ENCODE measurements around the gene PRSS53. TPM values are rescaled to one million over a fixed set of nuclear protein-coding genes. Genes with fewer than 3 reads are reported as not detected.

Gene PRSS53
- total and polyA plus RNA-seq, 10 of the 15 experiments (the other 5 are each of a cell fraction or from before 2014, with no cell fraction given): 0.35 to 3.4 (median 0.88) TPM; not detected in 2

DNA sequence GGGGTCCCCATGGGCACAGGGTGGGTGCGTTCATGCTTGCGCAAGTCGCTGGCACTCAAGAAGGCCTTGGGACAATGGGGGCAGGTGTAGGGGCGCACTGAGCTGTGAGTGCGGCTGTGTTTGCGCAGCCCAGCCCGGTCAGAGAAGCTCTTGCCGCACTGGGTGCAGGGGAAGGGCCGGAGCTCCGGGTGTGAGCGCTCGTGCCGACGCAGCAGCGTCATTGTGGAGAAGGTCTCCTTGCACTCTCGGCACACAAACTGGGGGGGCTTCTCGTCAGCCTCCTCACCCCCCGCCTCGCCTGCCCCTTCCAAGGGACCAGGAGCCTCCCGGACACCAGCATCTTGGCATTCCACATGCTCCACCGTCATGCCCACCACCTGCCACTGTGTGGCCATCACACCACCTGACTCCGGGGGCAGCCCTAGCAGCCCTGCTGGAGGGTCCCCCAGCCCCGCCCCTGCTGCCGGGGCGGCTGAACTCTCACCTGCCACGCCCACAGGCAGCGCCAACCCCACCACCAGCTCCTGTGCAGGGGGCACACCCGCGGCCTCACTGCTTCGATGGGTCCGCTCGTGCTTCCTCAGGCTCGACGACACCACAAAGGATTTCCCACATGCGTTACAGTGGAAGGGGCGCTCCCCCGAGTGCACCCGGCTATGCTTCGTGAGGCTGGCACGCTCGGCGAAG is 27.5 kb downstream of the PRSS53 start:
- H3K36me3 ChIP-seq (ENCODE audit: control insufficient read depth in 2 of 2, insufficient read depth in 2 of 2, low read length in 1 of 2): peaks cover 9 to 23% of the 10 kb centered on the region in 2 experiments
- H3K27me3 ChIP-seq (replicated peaks in 1 of 2; ENCODE audit: control insufficient read depth in 2 of 2, insufficient read depth in 2 of 2, low read length in 1 of 2): no peaks in the 10 kb centered on the region
- H3K79me2 ChIP-seq (ENCODE audit: control insufficient read depth, insufficient read depth, low read length): no peaks in the 10 kb centered on the region; the same call in 1 of the 2 replicates
- in situ Hi-C loops (cut with MboI) (no loop called here), intact Hi-C loops (cut with micrococcal nuclease; ENCODE audit: unreplicated experiment) (no loop called here)
- ATAC-seq (no peak), FAIRE-seq (no peak), DNase-seq (ENCODE audit: low read depth, low spot score) (no peak)
- H3K4me2 ChIP-seq (ENCODE audit: control insufficient read depth, insufficient read depth): no peak overlapping the region
- H3K4me1 ChIP-seq (ENCODE audit: control insufficient read depth, insufficient read depth, low read length): no peaks in the 10 kb centered on the region
- 98% methylated on average over 35 of the region's 42 CpGs for WGBS (ENCODE audit: insufficient coverage, insufficient replicate concordance, low lambda C conversion rate, missing lambda C conversion rate)
- H3K9ac ChIP-seq (ENCODE audit: control insufficient read depth, insufficient read depth, low read length): no peak overlapping the region
- ChIA-PET CTCF (no interaction called here), POLR2A (interaction anchor here (1.0 kb wide), 1 partner anchor 81 kb away, joined by 3 read pairs; no protein-coding TSS in a partner anchor), RAD21 (ENCODE audit: unreplicated experiment) (no interaction called here), SMC1A (ENCODE audit: uncharacterized antibody, unreplicated experiment) (interaction anchor here (1.5 kb wide), 1 partner anchor 15 kb away, joined by 5 read pairs; no protein-coding TSS in a partner anchor)
- no peak overlapping the region for H3K4me3 ChIP-seq
- no peak overlapping the region for H2AFZ ChIP-seq (ENCODE audit: control insufficient read depth, low read depth, low read length)
- H4K20me1 ChIP-seq (ENCODE audit: control insufficient read depth, insufficient read depth): no peaks in the 10 kb centered on the region
- H3K27ac ChIP-seq (ENCODE audit: control insufficient read depth, insufficient read depth): no peak overlapping the region
- H3K9me3 ChIP-seq (replicated peaks; ENCODE audit: control insufficient read depth, insufficient read depth, low read length): no peaks in the 10 kb centered on the region
- TF ChIP-seq ZNF207 (IDR thresholded peaks at IDR 0.05; ENCODE audit: borderline replicate concordance): no peak
- no peak for TF ChIP-seq POU2F2 (IDR thresholded peaks at IDR 0.05; ENCODE audit: borderline replicate concordance, low read depth, low read length)
- no peak for TF ChIP-seq MXI1 (IDR thresholded peaks at IDR 0.05; ENCODE audit: low read depth, low read length)
- TF ChIP-seq TARDBP (IDR thresholded peaks at IDR 0.05; ENCODE audit: borderline replicate concordance): no peak
- no peak for TF ChIP-seq TCF3 (IDR thresholded peaks at IDR 0.05; ENCODE audit: borderline replicate concordance, insufficient read depth, low read depth, low read length)
- TF ChIP-seq, protein P1, sequence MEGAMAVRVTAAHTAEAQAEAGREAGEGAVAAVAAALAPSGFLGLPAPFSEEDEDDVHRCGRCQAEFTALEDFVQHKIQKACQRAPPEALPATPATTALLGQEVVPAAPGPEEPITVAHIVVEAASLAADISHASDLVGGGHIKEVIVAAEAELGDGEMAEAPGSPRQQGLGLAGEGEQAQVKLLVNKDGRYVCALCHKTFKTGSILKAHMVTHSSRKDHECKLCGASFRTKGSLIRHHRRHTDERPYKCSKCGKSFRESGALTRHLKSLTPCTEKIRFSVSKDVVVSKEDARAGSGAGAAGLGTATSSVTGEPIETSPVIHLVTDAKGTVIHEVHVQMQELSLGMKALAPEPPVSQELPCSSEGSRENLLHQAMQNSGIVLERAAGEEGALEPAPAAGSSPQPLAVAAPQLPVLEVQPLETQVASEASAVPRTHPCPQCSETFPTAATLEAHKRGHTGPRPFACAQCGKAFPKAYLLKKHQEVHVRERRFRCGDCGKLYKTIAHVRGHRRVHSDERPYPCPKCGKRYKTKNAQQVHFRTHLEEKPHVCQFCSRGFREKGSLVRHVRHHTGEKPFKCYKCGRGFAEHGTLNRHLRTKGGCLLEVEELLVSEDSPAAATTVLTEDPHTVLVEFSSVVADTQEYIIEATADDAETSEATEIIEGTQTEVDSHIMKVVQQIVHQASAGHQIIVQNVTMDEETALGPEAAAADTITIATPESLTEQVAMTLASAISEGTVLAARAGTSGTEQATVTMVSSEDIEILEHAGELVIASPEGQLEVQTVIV (IDR thresholded peaks at IDR 0.05; ENCODE audit: borderline replicate concordance, partially characterized antibody): no peak
- TF ChIP-seq YBX1 (IDR thresholded peaks at IDR 0.05): no peak
- TF ChIP-seq, protein P2, sequence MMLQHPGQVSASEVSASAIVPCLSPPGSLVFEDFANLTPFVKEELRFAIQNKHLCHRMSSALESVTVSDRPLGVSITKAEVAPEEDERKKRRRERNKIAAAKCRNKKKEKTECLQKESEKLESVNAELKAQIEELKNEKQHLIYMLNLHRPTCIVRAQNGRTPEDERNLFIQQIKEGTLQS (IDR thresholded peaks at IDR 0.05; ENCODE audit: borderline replicate concordance, extremely low read depth, low read depth, low read length): no peak
- no TSS peak for BruUV-seq (replicated peaks)

Measured in GM12878 (cell line).